Endodermal cell (in vitro differentiated cells): ENCODE measurements around the gene PCCA. TPM values are rescaled to one million over a fixed set of nuclear protein-coding genes. Genes with fewer than 3 reads are reported as not detected.

ENCODE experiments used
- DNase-seq: peaks from one replicate; pipeline ENCODE4 v3.0.0-alpha.2; 2017
- H3K27ac ChIP-seq: 2 replicates; pipeline ENCODE4 v1.5.1; 2013; ENCODE audit warnings: mild to moderate bottlenecking, low read depth, low read length, moderate library complexity
- H3K27me3 ChIP-seq: 2 replicates; pipeline ENCODE4 v1.6.1; 2013; ENCODE audit warnings: mild to moderate bottlenecking, low read length, moderate library complexity; ENCODE audit not compliant: insufficient read depth, control insufficient read depth, poor library complexity, severe bottlenecking
- H3K36me3 ChIP-seq: 2 replicates; pipeline ENCODE4 v1.7.0; 2013; ENCODE audit warnings: mild to moderate bottlenecking, low read length, moderate library complexity; ENCODE audit not compliant: control insufficient read depth, insufficient read depth
- H3K4me1 ChIP-seq: one replicate; pipeline ENCODE4 v1.7.0; 2013; ENCODE audit warnings: low read length; ENCODE audit not compliant: control insufficient read depth, insufficient read depth
- H3K4me3 ChIP-seq: 2 replicates; pipeline ENCODE4 v1.5.1; 2013; ENCODE audit warnings: mild to moderate bottlenecking, low read length, moderate library complexity
- H3K9ac ChIP-seq: 2 replicates; pipeline ENCODE4 v1.6.1; 2013; ENCODE audit warnings: mild to moderate bottlenecking, low read length, moderate library complexity; ENCODE audit not compliant: poor library complexity, severe bottlenecking; ENCODE audit errors: extremely low read depth
- H3K9me3 ChIP-seq: 2 replicates; pipeline ENCODE4 v1.6.1; 2013; ENCODE audit warnings: mild to moderate bottlenecking, low read length, moderate library complexity; ENCODE audit not compliant: control insufficient read depth
- H3K27ac Mint-ChIP-seq: 2 replicates; pipeline ENCODE4 v1.8.0; 2020; ENCODE audit warnings: mixed read lengths
- H3K27me3 Mint-ChIP-seq: 2 replicates; pipeline ENCODE4 v1.8.0; 2021; ENCODE audit warnings: mild to moderate bottlenecking, mixed read lengths; ENCODE audit not compliant: insufficient read depth
- H3K36me3 Mint-ChIP-seq: 2 replicates; pipeline ENCODE4 v1.8.0; 2020; ENCODE audit warnings: low read depth, mixed read lengths
- H3K4me1 Mint-ChIP-seq: 2 replicates; pipeline ENCODE4 v1.8.0; 2020; ENCODE audit warnings: mixed read lengths
- H3K4me3 Mint-ChIP-seq: 2 replicates; pipeline ENCODE4 v1.8.0; 2020; ENCODE audit warnings: mild to moderate bottlenecking, moderate library complexity, mixed read lengths
- H3K9me3 Mint-ChIP-seq: 2 replicates; pipeline ENCODE4 v1.8.0; 2020; ENCODE audit warnings: mild to moderate bottlenecking, mixed read lengths
- WGBS, 2 experiments: methylation state at CpG; one replicate each; pipeline versions ENCODE4 v1.1.5 to v1.1.7; 2013; ENCODE audit warnings: missing lambda C conversion rate in 2 of 2, mixed read lengths in 1 of 2; ENCODE audit not compliant: insufficient coverage in 1 of 2, insufficient read length in 1 of 2; 5-methylcytosine and 5-hydroxymethylcytosine counted together
- total RNA-seq, 2 donors: library from RNA; stranded (reverse); fragmentation: NEBNext Ultra II Directional in 1 of 2; extraction: Animal tissue kit (Norgen Biotek cat#: 25700) in 1 of 2; gene quantifications; 2 replicates in 1 of 2; 3 replicates in 1 of 2; pipeline ENCODE4 v1.2.1, GENCODE V29; 2021
- TF ChIP-seq, protein P1 (sequence below): fragments of 200-600 bp; sonication (generic); conservative IDR thresholded peaks from 2 replicates; pipeline ENCODE4 v1.5.0; 2021; ENCODE audit warnings: antibody characterized with exemption, mild to moderate bottlenecking

Gene PCCA
- total RNA-seq, 2 donors from 2014 or later = 60.2 to 67.2 TPM

DNA sequence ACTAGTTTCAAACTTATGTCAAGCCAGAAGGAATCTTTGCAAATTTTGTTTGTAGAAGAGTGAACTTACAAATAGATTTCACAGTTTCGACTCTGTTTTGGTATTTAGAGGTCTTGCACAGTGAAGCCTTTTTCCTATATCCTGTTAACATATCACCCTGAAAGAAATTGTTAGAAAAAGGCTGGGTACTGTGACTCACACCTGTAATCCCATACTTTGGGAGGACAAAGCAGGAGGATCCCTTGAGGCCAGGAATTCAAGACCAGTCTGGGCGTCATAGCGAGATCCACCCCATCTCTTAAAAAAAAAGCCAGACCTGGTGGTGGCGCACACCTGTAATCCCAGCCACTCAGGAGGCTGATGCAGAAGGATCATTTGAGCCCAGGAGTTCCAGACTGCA is 275.7 kb downstream of the PCCA start:
- Mint-ChIP-seq H3K27ac (no peak overlapping the region), H3K4me1 (peaks cover 7% of the 10 kb centered on the region)
- 82 to 93% methylated on average over 3 to 4 of the region's 4 CpGs for WGBS, 2 experiments

DNA sequence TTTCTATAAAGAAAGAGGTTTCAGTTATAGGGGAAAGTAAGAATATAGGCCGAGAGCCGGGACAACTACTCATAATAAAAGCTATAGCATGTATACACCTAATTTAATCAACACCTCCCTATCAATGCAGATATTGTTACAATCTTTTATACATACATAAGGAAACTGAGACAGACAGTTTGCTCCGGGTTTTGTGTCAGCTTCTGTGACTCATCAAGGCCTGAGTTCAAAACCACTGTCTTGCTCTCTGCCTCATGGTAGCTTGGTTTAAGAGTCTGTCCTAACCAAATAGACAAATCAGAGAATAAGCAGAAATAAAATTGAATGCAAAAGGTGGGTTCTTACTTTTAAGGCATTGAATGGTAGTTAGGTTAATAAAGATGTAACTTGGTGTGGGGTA is 276.8 kb downstream of the PCCA start:
- Mint-ChIP-seq H3K27me3 (no peaks in the 10 kb centered on the region), H3K36me3 (peaks cover 14% of the 10 kb centered on the region), H3K27ac (no peak overlapping the region), H3K9me3 (no peaks in the 10 kb centered on the region), H3K4me1 (peaks cover 7% of the 10 kb centered on the region), H3K4me3 (no peak overlapping the region)
- no peaks in the 10 kb centered on the region for H3K4me1 ChIP-seq
- H3K27ac ChIP-seq = no peak overlapping the region
- H3K36me3 ChIP-seq = peaks cover 18% of the 10 kb centered on the region
- no peak overlapping the region for H3K4me3 ChIP-seq
- TF ChIP-seq, protein P1, sequence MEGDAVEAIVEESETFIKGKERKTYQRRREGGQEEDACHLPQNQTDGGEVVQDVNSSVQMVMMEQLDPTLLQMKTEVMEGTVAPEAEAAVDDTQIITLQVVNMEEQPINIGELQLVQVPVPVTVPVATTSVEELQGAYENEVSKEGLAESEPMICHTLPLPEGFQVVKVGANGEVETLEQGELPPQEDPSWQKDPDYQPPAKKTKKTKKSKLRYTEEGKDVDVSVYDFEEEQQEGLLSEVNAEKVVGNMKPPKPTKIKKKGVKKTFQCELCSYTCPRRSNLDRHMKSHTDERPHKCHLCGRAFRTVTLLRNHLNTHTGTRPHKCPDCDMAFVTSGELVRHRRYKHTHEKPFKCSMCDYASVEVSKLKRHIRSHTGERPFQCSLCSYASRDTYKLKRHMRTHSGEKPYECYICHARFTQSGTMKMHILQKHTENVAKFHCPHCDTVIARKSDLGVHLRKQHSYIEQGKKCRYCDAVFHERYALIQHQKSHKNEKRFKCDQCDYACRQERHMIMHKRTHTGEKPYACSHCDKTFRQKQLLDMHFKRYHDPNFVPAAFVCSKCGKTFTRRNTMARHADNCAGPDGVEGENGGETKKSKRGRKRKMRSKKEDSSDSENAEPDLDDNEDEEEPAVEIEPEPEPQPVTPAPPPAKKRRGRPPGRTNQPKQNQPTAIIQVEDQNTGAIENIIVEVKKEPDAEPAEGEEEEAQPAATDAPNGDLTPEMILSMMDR = no peak
- no peaks in the 10 kb centered on the region for H3K9me3 ChIP-seq
- DNase-seq = no peak
- H3K27me3 ChIP-seq = no peaks in the 10 kb centered on the region
- H3K9ac ChIP-seq = no peak overlapping the region
- WGBS, 2 experiments = 91 to 96% methylated on average over 1 to 2 of the region's 3 CpGs

More for the DNA sequence above, 275.7 kb downstream of the PCCA start:
- H3K36me3 ChIP-seq = peaks cover 19% of the 10 kb centered on the region
- H3K27me3 Mint-ChIP-seq = no peaks in the 10 kb centered on the region
- no peaks in the 10 kb centered on the region for H3K4me1 ChIP-seq
- H3K9me3 ChIP-seq = no peaks in the 10 kb centered on the region
- H3K27ac ChIP-seq = no peak overlapping the region
- TF ChIP-seq, protein P1 = no peak
- no peak for DNase-seq
- H3K27me3 ChIP-seq = no peaks in the 10 kb centered on the region
- no peak overlapping the region for H3K4me3 Mint-ChIP-seq
- no peak overlapping the region for H3K9ac ChIP-seq
- peaks cover 16% of the 10 kb centered on the region for H3K36me3 Mint-ChIP-seq
- H3K4me3 ChIP-seq = no peak overlapping the region
- no peaks in the 10 kb centered on the region for H3K9me3 Mint-ChIP-seq

DNA sequence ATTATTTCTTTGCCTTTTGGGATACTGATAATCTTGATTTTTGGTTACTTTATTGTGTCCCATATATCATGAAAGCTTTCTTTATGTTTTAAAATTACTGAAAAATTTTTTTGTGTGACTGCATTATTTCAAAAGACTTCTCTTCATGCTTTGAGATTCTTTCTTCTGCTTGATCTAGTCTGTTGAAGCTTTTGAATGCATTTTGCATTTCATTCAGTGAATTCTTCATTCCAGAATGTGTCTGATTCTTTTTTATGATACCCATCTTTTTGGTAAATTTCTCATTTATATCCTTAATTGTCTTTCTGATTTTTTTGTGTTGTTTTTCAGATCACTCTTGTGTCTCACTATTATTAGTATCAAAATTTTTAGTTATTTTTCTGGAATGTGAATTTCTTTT is 289.6 kb downstream of the PCCA start:
- Mint-ChIP-seq H3K9me3 (peaks cover 8% of the 10 kb centered on the region), H3K36me3 (peaks cover 56% of the 10 kb centered on the region), H3K27ac (no peak overlapping the region), H3K4me1 (peaks cover 1% of the 10 kb centered on the region), H3K27me3 (no peaks in the 10 kb centered on the region), H3K4me3 (no peak overlapping the region)
- DNase-seq = no peak
- TF ChIP-seq, protein P1 = no peak
- Histone ChIP-seq H3K36me3 (peaks cover 16% of the 10 kb centered on the region), H3K9me3 (peaks cover 11% of the 10 kb centered on the region), H3K4me1 (no peaks in the 10 kb centered on the region), H3K27ac (no peak overlapping the region), H3K9ac (no peak overlapping the region), H3K27me3 (no peaks in the 10 kb centered on the region), H3K4me3 (no peak overlapping the region)
